ENCODE data around the gene EEIG1. TPM values are rescaled to one million over a fixed set of nuclear protein-coding genes. Genes with fewer than 3 reads are reported as not detected.

EEIG1 gene
- total and polyA plus RNA-seq, 10 of the 15 experiments (the other 5 are each of a cell fraction or from before 2014, with no cell fraction given), result 1.2 to 75.9 (median 9.0) TPM

GRCh38 chr9:127980706-127981558 lies at the start of gene EEIG1 (continued):
- TF ChIP-seq BMI1 (IDR thresholded peaks at IDR 0.05; ENCODE audit: borderline replicate concordance) (no peak), SIN3A (IDR thresholded peaks at IDR 0.05; ENCODE audit: low read depth, low read length) (no peak), CREB1 (IDR thresholded peaks at IDR 0.05; ENCODE audit: low read depth) (no peak), FOXK2 (IDR thresholded peaks at IDR 0.05) (no peak), NR2F1 (conservative IDR thresholded peaks at IDR 0.05) (peak; percentile 66; the same call in 1 of the 2 replicates), POLR2AphosphoS5 (IDR thresholded peaks at IDR 0.05; ENCODE audit: low read length) (peak; percentile 49), NR2C1 (IDR thresholded peaks at IDR 0.05) (no peak), JUND (IDR thresholded peaks at IDR 0.05; ENCODE audit: low read depth, low read length) (no peak), ATF7 (IDR thresholded peaks at IDR 0.05; ENCODE audit: low read depth) (no peak), NBN (IDR thresholded peaks at IDR 0.05) (0 out of 2 replicates have a peak, but pooled peaks have one; percentile 27), SRF (IDR thresholded peaks at IDR 0.05; ENCODE audit: low read depth in 2 of 2, low read length in 2 of 2) (no peak), ZNF274 (IDR thresholded peaks at IDR 0.05; ENCODE audit: insufficient read depth, insufficient read length) (no peak), RB1 (IDR thresholded peaks at IDR 0.05; ENCODE audit: borderline replicate concordance) (no peak; the same call in 1 of the 2 replicates), ZZZ3 (IDR thresholded peaks at IDR 0.05; ENCODE audit: control insufficient read depth, insufficient read length, low read depth) (no peak), CEBPZ (IDR thresholded peaks at IDR 0.05; ENCODE audit: low read depth, low read length) (no peak), NR2C2 (IDR thresholded peaks at IDR 0.05; ENCODE audit: borderline replicate concordance, control insufficient read depth, insufficient read length, low read depth) (no peak), CBX5 (IDR thresholded peaks at IDR 0.05; ENCODE audit: low read depth) (no peak), CREM (IDR thresholded peaks at IDR 0.05; ENCODE audit: low read depth) (no peak), NRF1 (conservative IDR thresholded peaks at IDR 0.05; ENCODE audit: low read depth, low read length) (peak; percentile 40), TBL1XR1 (IDR thresholded peaks at IDR 0.05; ENCODE audit: low read depth, low read length) (no peak), POLR2AphosphoS2 (IDR thresholded peaks at IDR 0.05; ENCODE audit: low read depth, low read length) (0 out of 2 replicates have a peak, but pooled peaks have one; percentile 67)
- TF ChIP-seq, protein P1, sequence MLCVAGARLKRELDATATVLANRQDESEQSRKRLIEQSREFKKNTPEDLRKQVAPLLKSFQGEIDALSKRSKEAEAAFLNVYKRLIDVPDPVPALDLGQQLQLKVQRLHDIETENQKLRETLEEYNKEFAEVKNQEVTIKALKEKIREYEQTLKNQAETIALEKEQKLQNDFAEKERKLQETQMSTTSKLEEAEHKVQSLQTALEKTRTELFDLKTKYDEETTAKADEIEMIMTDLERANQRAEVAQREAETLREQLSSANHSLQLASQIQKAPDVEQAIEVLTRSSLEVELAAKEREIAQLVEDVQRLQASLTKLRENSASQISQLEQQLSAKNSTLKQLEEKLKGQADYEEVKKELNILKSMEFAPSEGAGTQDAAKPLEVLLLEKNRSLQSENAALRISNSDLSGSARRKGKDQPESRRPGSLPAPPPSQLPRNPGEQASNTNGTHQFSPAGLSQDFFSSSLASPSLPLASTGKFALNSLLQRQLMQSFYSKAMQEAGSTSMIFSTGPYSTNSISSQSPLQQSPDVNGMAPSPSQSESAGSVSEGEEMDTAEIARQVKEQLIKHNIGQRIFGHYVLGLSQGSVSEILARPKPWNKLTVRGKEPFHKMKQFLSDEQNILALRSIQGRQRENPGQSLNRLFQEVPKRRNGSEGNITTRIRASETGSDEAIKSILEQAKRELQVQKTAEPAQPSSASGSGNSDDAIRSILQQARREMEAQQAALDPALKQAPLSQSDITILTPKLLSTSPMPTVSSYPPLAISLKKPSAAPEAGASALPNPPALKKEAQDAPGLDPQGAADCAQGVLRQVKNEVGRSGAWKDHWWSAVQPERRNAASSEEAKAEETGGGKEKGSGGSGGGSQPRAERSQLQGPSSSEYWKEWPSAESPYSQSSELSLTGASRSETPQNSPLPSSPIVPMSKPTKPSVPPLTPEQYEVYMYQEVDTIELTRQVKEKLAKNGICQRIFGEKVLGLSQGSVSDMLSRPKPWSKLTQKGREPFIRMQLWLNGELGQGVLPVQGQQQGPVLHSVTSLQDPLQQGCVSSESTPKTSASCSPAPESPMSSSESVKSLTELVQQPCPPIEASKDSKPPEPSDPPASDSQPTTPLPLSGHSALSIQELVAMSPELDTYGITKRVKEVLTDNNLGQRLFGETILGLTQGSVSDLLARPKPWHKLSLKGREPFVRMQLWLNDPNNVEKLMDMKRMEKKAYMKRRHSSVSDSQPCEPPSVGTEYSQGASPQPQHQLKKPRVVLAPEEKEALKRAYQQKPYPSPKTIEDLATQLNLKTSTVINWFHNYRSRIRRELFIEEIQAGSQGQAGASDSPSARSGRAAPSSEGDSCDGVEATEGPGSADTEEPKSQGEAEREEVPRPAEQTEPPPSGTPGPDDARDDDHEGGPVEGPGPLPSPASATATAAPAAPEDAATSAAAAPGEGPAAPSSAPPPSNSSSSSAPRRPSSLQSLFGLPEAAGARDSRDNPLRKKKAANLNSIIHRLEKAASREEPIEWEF (IDR thresholded peaks at IDR 0.05; ENCODE audit: insufficient replicate concordance, low read depth, low read length), result no peak
- TF ChIP-seq, protein P2, sequence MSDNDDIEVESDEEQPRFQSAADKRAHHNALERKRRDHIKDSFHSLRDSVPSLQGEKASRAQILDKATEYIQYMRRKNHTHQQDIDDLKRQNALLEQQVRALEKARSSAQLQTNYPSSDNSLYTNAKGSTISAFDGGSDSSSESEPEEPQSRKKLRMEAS (IDR thresholded peaks at IDR 0.05; ENCODE audit: low read depth, low read length), result peak; percentile 40; the same call in 1 of the 2 replicates
